GM21447 (cell line): ENCODE data around the gene ZNF205.
"Not testable (repeated sequence)": the region's sequence is repeated elsewhere in the genome, so short reads cannot be mapped to it uniquely, and the experiment has no call there.

Experiments used
- ATAC-seq: cut with Tn5 transposase; IDR thresholded peaks from one replicate; pipeline ENCODE4 v1.9.1; 2021; ENCODE audit not compliant: unreplicated experiment

The ZNF205 gene

DNA sequence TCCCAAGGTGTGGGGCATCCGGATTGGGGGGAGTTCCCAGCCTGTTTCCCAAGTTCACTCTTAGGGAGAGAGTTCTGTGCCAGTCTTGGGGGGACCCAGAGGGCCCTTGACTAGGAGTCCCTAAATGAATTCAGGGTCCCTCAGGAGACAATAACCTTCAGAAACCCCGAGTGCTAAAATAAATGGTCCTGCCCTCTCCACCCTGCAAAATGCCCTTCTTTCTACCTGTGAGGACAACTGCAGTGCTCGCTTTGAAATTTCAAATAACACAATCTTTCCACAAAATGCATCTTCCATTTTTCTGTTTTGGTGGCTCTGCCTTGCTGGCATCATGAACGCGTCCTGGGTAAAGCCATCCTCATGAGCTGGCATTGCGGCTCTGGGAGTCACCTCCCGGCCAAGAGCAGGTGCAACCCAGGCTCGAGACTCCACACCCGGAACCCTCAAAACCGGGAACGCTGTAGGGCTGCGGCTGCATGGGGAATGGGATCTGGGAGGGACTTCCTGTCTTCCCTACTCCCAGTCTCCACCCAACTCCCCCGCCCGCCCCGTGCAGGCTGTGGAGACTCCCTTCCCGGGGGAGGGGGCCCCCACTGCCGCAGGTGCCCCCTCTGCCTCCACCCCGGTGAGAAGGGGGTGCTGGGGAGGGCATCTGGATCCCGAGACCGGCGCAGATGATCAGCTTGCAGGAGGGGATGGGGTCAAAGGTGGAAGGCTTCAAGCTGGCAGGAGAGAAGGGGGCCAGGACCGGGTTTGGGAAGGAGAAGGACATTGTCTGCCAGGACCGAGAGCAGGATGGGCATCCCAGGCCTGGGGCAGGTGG is at the start of gene ZNF205:
TSS of gene ZNF205 (plus strand) at position 529 of the 823 bp plus-strand sequence. CDS start 845 bp downstream, outside the sequence.
- ATAC-seq, result no peak

DNA sequence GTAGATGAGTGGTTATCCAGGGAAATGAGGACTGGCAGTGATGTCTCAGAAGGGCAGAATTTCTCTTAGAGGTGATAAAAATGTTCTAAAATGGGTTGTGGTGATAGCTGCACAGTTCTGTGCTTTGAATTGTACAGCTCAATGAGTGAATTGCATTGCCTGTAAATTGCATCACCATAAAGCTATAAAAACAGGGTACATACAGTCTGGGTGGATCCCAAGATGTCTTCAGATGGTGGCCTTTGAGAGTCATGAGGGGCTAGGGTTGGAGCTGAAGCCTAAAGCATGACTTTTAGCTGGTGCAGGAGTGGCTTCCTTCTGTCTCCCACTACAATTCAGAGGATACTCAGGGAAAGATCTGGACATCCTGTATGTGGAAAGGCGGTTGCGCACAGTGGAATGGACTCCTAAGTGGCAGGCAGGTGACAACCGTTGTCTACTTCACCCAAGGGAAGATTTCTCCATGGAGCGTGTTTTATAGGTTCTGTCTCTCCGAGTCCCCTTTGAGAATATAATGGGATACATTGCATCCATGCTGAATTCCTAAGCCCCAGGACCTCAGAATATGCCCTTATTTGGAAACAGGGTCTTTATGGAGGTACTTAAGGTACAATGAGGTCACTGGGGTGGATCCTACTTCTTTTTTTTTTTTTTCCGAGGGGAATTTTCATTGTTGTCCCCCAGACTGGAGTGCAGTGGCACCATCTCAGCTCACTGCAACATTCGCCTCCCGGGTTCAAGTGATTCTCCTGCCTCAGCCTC is 48.6 kb upstream of the ZNF205 start:
- no peak for ATAC-seq

DNA sequence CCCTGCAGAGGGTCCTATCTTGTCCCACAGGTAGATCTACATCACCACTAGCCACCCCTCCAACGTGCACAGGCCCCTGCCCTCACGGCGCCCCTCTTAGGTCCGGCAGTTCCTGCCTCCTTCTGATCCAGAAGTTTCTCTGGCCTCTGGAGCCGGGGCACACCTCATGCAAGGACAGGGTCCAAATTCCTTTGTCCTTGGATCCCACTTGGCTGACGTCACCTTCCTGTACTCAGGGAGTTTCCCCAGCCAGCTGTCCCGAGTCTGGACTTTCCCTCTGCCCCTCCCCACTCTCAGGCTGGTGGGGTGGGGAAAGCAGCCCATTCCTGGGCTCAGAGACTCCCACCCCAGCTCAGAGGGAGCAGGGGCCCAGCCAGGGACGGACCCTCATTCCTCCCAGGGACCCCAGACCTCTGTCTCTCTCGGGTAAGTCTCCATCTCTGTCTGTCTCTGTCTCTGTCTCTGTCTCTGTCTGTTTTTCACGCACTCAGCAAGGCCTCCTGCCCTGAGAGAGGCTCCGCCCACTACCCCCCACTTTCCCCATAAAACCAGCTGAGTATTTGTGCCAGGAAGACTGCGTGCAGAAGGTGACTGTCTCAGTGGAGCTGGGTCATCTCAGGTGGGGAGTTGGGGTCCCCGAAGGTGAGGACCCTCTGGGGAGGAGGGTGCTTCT is 47.2 kb upstream of the ZNF205 start, which contains the start of gene IL32:
TSS of gene IL32 (plus strand) at position 572 of the 673 bp plus-strand sequence. CDS start 172 bp downstream, outside the sequence.
- ATAC-seq, result no peak

DNA sequence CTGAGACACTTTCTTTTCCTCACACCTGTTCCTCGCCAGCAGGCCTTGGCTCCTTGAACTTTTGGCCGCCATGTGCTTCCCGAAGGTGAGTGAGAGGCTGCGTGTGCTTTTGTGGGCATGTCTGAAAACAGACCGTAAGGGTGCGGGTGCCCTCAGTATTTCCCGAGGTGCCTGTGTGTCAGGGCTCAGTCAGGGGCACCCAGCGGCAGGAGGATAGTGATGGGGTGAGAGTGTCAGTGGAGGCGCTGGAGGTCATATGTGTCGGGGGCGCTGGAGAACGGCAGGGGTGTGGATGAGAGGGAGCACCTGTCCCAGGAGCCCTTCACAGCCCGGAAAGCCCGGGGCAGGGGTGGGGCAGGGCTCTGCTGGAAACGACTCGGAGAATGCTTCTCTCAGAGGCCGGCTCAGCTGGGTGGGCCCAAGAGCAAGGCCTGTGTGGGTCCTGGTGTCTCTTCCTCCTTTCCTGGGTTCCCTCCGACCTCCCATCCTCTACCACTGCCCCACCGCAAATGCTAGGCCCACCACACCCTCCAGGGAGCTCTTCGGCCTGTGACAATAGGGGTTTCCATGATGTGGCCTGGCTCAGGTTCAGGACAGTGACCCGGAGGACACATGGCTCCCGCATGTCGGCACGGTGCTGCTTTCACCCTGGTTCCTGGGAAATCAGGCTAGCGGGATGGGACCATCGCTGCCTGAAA is 46.5 kb upstream of the ZNF205 start:
- no peak for ATAC-seq

- ATAC-seq, result no peak
Observed at GRCh38 chr16:3066440-3066748, 46.0 kb upstream of the ZNF205 start.

- no peak for ATAC-seq
Observed at GRCh38 chr16:3068487-3068886, 43.9 kb upstream of the ZNF205 start.

DNA sequence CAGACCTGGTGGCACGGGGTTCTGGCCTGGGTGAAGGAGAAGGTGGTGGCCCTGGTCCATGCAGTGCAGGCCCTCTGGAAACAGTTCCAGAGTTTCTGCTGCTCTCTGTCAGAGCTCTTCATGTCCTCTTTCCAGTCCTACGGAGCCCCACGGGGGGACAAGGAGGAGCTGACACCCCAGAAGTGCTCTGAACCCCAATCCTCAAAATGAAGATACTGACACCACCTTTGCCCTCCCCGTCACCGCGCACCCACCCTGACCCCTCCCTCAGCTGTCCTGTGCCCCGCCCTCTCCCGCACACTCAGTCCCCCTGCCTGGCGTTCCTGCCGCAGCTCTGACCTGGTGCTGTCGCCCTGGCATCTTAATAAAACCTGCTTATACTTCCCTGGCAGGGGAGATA is 43.2 kb upstream of the ZNF205 start:
- not testable (repeated sequence) for ATAC-seq

DNA sequence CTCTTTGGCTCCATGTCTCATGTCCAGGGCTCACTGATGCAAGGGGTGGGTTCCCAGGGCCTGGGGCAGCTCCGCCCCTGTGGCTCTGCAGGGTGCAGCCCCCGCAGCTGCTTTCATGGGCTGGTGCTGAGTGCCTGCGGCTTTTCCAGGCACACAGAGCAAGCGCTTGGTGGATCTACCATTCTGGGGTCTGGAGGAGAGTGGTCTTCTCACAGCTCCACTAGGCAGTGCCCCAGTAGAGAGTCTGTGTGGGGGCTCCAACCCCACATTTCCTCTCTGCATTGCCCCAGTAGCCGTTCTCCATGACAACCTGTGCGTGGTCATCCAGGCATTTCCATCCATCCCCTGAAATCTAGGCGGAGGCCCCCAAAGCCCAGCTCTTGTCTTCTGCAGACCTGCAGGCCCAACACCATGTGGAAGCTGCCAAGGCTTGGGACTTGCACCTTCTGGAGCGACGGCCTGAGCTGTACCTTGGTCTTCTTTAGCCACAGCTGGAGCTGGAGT is 41.7 kb upstream of the ZNF205 start:
- no peak for ATAC-seq

- no peak for ATAC-seq
Observed at GRCh38 chr16:3071655-3072054, 40.7 kb upstream of the ZNF205 start.

- not testable (repeated sequence) for ATAC-seq
Observed at GRCh38 chr16:3072148-3072547, 40.2 kb upstream of the ZNF205 start.

DNA sequence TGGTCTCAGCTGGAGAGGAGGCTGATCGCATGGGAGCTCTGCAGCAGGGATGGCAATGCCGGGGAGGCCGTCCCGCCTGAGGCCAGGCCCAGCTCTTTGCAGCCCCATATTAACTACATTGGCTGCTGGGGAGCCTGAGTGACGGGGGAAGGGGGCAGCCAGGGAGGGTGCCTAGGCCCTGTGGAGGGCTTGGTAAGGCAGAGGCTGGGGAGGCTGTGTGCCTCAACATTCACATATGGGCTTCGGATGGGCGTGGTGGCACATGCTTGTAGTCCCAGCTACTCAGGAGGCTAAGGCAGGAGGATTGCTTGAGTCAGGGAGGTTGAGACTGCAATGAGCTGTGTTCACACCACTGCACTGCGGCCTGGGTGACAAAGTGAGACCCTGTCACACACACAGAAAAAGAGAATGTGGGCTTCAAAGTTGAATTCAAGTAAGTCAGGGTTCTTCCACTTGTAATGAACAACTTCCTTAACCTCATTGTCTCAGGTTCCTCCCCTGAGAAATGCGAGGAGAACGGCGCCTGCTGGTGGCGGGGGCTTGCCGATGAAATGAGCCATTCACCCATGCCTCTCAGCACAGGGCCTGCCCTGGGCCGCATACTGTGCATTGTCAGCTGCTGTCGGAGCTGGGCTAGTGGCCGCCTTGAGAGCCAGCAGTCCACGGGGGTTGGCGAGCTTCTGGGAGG is 39.7 kb upstream of the ZNF205 start:
- not testable (repeated sequence) for ATAC-seq

DNA sequence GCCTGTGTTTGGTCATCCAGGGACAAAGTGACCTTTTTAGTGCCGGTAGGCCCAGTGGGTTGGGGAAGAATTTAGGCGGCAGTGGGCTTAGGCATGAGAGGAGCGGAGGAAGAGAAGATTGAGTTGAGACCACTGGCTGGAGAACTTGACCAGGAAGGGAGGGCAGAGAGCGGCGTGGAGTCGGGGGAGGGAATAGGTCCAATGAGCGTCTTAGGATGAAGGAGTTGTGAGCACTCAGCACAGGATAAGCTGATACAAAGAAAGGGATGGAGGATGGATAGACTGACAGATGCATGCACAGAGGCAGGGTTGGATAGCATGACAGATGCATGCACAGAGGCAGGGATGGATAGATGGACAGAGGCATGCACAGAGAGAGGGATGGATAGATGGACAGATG is 38.9 kb upstream of the ZNF205 start:
- no peak for ATAC-seq

- peak; percentile 81 for ATAC-seq
Observed at GRCh38 chr16:3074860-3075522, 37.4 kb upstream of the ZNF205 start.

- ATAC-seq, result no peak
Observed at GRCh38 chr16:3075523-3075915, 36.9 kb upstream of the ZNF205 start.

DNA sequence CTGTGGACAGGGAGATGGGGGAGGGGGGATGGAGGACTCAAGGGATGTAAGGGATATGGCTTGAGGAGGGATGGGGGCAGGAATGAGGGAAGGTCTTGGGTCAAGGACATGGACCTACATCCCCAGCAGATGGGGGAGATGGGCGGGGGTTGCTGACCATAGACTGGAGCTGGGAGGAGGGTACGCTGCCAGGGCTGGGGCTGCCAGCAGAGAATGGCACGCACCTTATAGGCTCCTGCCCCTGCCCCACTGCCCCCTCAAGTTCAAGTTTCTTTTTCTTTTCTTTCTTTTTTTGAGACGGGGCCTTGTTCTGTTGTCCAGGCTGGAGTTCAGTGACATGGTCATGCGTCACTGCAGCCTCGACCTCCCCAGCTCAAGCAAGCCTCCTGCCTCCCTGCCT is 36.4 kb upstream of the ZNF205 start:
- not testable (repeated sequence) for ATAC-seq

DNA sequence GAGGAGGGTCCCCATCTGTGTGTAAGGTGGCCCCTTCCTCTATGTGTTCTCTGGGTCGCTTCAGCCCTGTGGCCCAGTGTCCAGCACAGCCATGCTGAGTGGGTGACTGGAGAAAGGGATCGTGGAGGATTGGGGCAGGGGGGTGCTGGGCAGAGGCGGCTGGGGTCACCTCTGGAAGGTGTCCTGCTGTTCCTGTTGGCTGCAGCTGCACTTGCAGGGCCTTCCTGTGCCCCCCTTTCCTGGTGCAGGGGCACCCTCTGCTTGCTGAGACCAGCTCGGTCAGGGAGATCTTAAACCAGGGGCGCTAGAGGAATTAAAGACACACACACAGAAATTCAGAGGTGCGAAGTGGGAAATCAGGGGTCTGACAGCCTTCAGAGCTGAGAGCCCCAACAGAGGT is 35.8 kb upstream of the ZNF205 start:
- no peak for ATAC-seq

DNA sequence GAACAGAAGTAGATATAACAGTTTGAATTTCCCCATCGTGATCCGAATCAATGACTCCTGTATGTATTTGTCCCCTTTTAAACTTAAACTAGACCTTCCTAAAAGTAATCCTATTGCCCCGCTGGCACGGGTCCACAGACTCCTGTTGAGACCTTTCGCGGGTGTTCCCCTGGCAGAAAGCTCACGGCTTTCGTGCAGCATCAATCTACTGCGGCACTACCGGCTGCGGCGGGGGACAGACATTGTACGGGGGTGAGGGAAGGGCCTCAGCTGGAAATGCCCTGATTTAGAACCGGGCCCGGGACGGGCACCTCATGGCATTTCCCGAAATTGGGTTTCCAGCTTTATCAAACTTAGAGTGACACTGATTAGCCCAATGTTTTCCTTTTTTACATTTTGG is 32.4 kb upstream of the ZNF205 start:
- no peak for ATAC-seq

- not testable (repeated sequence) for ATAC-seq
Observed at GRCh38 chr16:3081957-3082356, 30.4 kb upstream of the ZNF205 start.

GRCh38 chr16:3083408-3083807 is 29.0 kb upstream of the ZNF205 start:
- not testable (repeated sequence) for ATAC-seq

- ATAC-seq, result no peak
Observed at GRCh38 chr16:3084491-3084890, 27.9 kb upstream of the ZNF205 start.
